Astrocyte (in vitro differentiated cells and primary cell): ENCODE data around the gene TTC27.

Experiments used
- EZH2 ChIP-seq: IDR thresholded peaks from 2 replicates; pipeline ENCODE4 v1.6.1; 2012; ENCODE audit warnings: mild to moderate bottlenecking, low read length, inconsistent platforms; ENCODE audit not compliant: insufficient read depth
- TF ChIP-seq, protein P1 (sequence below): IDR thresholded peaks from 2 replicates; pipeline ENCODE4 v1.5.1; 2011; ENCODE audit warnings: low read depth, mild to moderate bottlenecking, inconsistent platforms, low read length, moderate library complexity; ENCODE audit not compliant: insufficient read depth

DNA sequence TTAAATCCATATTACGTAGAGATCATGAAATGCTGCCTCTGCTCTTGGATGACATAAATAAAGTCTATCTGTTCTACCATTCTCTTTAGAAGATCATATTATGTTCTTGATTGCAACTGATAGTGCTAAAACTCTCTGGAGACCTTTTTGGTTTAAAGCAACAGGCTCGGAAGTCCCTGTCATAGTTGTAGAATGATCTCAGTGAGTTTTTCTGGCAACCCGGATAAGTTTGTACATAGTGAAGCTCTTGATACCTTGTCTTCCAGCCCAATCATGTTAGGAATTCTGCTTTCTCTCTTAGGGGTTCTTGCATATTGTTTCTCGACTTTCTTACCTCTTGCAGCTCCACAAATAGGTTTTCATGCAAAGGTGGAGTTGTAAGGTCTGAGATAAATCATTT is 156.1 kb downstream of the TTC27 start:
- TF ChIP-seq, protein P1, sequence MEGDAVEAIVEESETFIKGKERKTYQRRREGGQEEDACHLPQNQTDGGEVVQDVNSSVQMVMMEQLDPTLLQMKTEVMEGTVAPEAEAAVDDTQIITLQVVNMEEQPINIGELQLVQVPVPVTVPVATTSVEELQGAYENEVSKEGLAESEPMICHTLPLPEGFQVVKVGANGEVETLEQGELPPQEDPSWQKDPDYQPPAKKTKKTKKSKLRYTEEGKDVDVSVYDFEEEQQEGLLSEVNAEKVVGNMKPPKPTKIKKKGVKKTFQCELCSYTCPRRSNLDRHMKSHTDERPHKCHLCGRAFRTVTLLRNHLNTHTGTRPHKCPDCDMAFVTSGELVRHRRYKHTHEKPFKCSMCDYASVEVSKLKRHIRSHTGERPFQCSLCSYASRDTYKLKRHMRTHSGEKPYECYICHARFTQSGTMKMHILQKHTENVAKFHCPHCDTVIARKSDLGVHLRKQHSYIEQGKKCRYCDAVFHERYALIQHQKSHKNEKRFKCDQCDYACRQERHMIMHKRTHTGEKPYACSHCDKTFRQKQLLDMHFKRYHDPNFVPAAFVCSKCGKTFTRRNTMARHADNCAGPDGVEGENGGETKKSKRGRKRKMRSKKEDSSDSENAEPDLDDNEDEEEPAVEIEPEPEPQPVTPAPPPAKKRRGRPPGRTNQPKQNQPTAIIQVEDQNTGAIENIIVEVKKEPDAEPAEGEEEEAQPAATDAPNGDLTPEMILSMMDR = no peak
- no peak for TF ChIP-seq EZH2
